Neutrophil (primary cell): ENCODE data around the gene SNX19.

Experiments used
- H3K27ac ChIP-seq: fragments of 200-600 bp; sonication (generic); 2 replicates; pipeline ENCODE4 v1.5.1; 2016; ENCODE audit warnings: mild to moderate bottlenecking, moderate library complexity
- H3K27me3 ChIP-seq: fragments of 200-600 bp; sonication (generic); 2 replicates; pipeline ENCODE4 v1.6.0; 2016; ENCODE audit warnings: mild to moderate bottlenecking
- H3K36me3 ChIP-seq: fragments of 200-600 bp; sonication (generic); 2 replicates; pipeline ENCODE4 v1.5.1; 2017
- H3K4me1 ChIP-seq, 2 experiments: fragments of 200-600 bp in 1 of 2; sonication (generic) in 1 of 2; 1 replicate in 1 of 2; 2 replicates in 1 of 2; pipeline versions ENCODE4 v1.5.1 to v1.6.1; 2013 to 2016; ENCODE audit warnings: low read depth in 1 of 2, low read length in 1 of 2, mild to moderate bottlenecking in 1 of 2, moderate library complexity in 1 of 2; ENCODE audit not compliant: control insufficient read depth in 1 of 2, insufficient read depth in 1 of 2
- H3K4me3 ChIP-seq, 2 experiments: fragments of 200-600 bp in 1 of 2; sonication (generic) in 1 of 2; 1 replicate in 1 of 2; 2 replicates in 1 of 2; pipeline ENCODE4 v1.5.1; 2013 to 2016; ENCODE audit warnings: low read depth in 1 of 2, low read length in 1 of 2, mild to moderate bottlenecking in 1 of 2, moderate library complexity in 1 of 2
- H3K9me3 ChIP-seq: fragments of 200-600 bp; sonication (generic); 2 replicates; pipeline ENCODE4 v1.5.1; 2016
- TF ChIP-seq, protein P1 (sequence below): fragments of 200-600 bp; sonication (generic); IDR thresholded peaks from 2 replicates; pipeline ENCODE4 v1.5.1; 2016; ENCODE audit warnings: antibody characterized with exemption

The SNX19 gene

GRCh38 chr11:130906616-130907015 is 9.7 kb downstream of the SNX19 start:
- no peak overlapping the region for H3K4me3 ChIP-seq
- no peaks in the 10 kb centered on the region for H3K9me3 ChIP-seq
- TF ChIP-seq, protein P1, sequence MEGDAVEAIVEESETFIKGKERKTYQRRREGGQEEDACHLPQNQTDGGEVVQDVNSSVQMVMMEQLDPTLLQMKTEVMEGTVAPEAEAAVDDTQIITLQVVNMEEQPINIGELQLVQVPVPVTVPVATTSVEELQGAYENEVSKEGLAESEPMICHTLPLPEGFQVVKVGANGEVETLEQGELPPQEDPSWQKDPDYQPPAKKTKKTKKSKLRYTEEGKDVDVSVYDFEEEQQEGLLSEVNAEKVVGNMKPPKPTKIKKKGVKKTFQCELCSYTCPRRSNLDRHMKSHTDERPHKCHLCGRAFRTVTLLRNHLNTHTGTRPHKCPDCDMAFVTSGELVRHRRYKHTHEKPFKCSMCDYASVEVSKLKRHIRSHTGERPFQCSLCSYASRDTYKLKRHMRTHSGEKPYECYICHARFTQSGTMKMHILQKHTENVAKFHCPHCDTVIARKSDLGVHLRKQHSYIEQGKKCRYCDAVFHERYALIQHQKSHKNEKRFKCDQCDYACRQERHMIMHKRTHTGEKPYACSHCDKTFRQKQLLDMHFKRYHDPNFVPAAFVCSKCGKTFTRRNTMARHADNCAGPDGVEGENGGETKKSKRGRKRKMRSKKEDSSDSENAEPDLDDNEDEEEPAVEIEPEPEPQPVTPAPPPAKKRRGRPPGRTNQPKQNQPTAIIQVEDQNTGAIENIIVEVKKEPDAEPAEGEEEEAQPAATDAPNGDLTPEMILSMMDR = no peak
- no peaks in the 10 kb centered on the region for H3K27me3 ChIP-seq
- no peaks in the 10 kb centered on the region for H3K4me1 ChIP-seq
- H3K27ac ChIP-seq = no peak overlapping the region
- H3K36me3 ChIP-seq = peaks cover 97% of the 10 kb centered on the region

DNA sequence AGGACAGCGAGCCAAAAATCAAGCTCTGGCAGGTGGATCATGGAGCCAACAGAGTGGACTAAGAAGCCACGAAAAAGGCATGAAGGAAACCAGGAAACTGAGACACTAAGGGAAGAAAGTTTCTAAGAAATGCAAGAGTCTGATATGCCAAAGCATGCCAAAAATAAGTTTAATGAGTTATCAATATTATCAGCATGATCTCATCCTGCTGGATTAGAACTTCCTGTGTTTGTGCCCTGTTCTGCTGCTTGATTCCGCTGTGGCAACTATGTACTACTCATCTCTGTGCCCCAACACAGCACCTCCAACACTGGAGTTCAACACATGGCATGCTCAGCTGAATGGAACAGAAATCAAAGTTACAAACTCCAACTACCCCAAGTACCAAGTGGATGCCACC is 10.8 kb downstream of the SNX19 start:
- Histone ChIP-seq H3K27ac (no peak overlapping the region), H3K27me3 (no peaks in the 10 kb centered on the region), H3K36me3 (peaks cover 100% of the 10 kb centered on the region)

GRCh38 chr11:130904380-130904779 is 11.9 kb downstream of the SNX19 start:
- TF ChIP-seq, protein P1 = no peak
- Histone ChIP-seq H3K27ac (no peak overlapping the region), H3K4me3 (no peak overlapping the region), H3K9me3 (no peaks in the 10 kb centered on the region), H3K36me3 (peaks cover 100% of the 10 kb centered on the region), H3K4me1 (no peaks in the 10 kb centered on the region), H3K27me3 (no peaks in the 10 kb centered on the region)

More for the DNA sequence above, 10.8 kb downstream of the SNX19 start:
- H3K4me3 ChIP-seq = no peak overlapping the region
- TF ChIP-seq, protein P1 = no peak
- H3K9me3 ChIP-seq = no peaks in the 10 kb centered on the region
- no peaks in the 10 kb centered on the region for H3K4me1 ChIP-seq

- Histone ChIP-seq H3K36me3 (peaks cover 100% of the 10 kb centered on the region), H3K27ac (no peak overlapping the region), H3K9me3 (no peaks in the 10 kb centered on the region), H3K27me3 (no peaks in the 10 kb centered on the region), H3K4me1 (peaks cover 0 to 6% of the 10 kb centered on the region in 2 experiments), H3K4me3 (no peak overlapping the region)
- TF ChIP-seq, protein P1 = no peak
Measured at GRCh38 chr11:130902380-130902779, 13.9 kb downstream of the SNX19 start.

DNA sequence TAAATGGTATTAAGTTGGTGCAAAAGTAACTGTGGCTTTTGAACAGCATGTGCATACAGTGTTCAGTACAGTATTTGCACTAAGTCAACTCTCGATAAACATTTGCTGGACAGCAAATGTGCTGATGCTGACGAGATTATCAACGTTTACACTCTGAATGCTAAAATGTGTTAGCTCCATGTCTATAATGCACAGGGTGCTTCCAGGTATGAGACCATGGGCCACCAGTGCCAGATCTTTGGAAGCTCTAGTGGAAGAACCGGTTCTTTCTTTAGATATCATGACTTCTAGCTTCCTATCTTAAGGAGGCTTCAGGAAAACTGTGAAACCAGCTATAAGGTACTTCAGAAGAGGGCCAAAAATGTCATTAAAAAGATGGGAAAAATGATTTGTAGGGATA is 17.2 kb downstream of the SNX19 start:
- no peaks in the 10 kb centered on the region for H3K27me3 ChIP-seq
- no peak overlapping the region for H3K27ac ChIP-seq
- H3K36me3 ChIP-seq = peaks cover 100% of the 10 kb centered on the region
- no peaks in the 10 kb centered on the region for H3K9me3 ChIP-seq
- peaks cover 0 to 14% of the 10 kb centered on the region in 2 experiments for H3K4me1 ChIP-seq
- H3K4me3 ChIP-seq = no peak overlapping the region
- TF ChIP-seq, protein P1 = no peak
